Loucy (cell line): ENCODE results near the gene MYCBPAP.
A peak's percentile ranks its signal among the peaks of the same experiment; 100 is the strongest.

ENCODE experiments used
- H2AFZ ChIP-seq: fragments of 200-600 bp; sonication (generic); 2 replicates; pipeline ENCODE4 v1.6.0; 2016; ENCODE audit warnings: antibody characterized with exemption, mild to moderate bottlenecking, low read length, moderate library complexity
- H3F3A ChIP-seq: fragments of 200-600 bp; 2 replicates; pipeline ENCODE4 v1.6.0; 2016; ENCODE audit warnings: antibody characterized with exemption, low read depth, mild to moderate bottlenecking
- H3K27me3 ChIP-seq: fragments of 200-600 bp; sonication (generic); 2 replicates; pipeline ENCODE4 v1.6.1; 2014; ENCODE audit warnings: low read length, mild to moderate bottlenecking; ENCODE audit not compliant: insufficient read depth, poor library complexity, severe bottlenecking
- H3K36me3 ChIP-seq: fragments of 200-600 bp; sonication (generic); 2 replicates; pipeline ENCODE4 v1.6.1; 2016; ENCODE audit warnings: low read length; ENCODE audit not compliant: insufficient read depth
- H3K4me1 ChIP-seq: fragments of 200-600 bp; sonication (generic); 2 replicates; pipeline ENCODE4 v1.5.1; 2014; ENCODE audit warnings: low read length, mild to moderate bottlenecking; ENCODE audit not compliant: insufficient read depth, poor library complexity, severe bottlenecking
- H3K4me2 ChIP-seq: fragments of 200-600 bp; sonication (generic); 2 replicates; pipeline ENCODE4 v1.6.0; 2014; ENCODE audit warnings: antibody characterized with exemption, low read length, low read depth, mild to moderate bottlenecking; ENCODE audit not compliant: poor library complexity, severe bottlenecking
- H3K4me3 ChIP-seq: fragments of 200-600 bp; sonication (generic); 2 replicates; pipeline ENCODE4 v1.5.1; 2014; ENCODE audit warnings: low read length, mild to moderate bottlenecking, mixed read lengths; ENCODE audit not compliant: poor library complexity, severe bottlenecking
- H3K79me2 ChIP-seq: fragments of 200-600 bp; sonication (generic); 2 replicates; pipeline ENCODE4 v1.6.1; 2014; ENCODE audit warnings: low read length; ENCODE audit not compliant: insufficient read depth
- H3K9ac ChIP-seq: fragments of 200-600 bp; sonication (generic); 2 replicates; pipeline ENCODE4 v1.6.0; 2014; ENCODE audit warnings: mild to moderate bottlenecking, low read depth, low read length, moderate library complexity; ENCODE audit not compliant: poor library complexity, severe bottlenecking
- H3K9me2 ChIP-seq: fragments of 200-600 bp; sonication (generic); replicated peaks from 2 replicates; pipeline ENCODE4 v1.6.1; 2016; ENCODE audit warnings: low read depth, low read length, mixed read lengths
- H3K9me3 ChIP-seq: fragments of 200-600 bp; sonication (generic); 2 replicates; pipeline ENCODE4 v1.6.1; 2014; ENCODE audit warnings: mild to moderate bottlenecking, antibody characterized with exemption, low read length, low read depth; ENCODE audit not compliant: insufficient read depth
- H4K20me1 ChIP-seq: fragments of 200-600 bp; sonication (generic); 2 replicates; pipeline ENCODE4 v1.6.0; 2014; ENCODE audit warnings: antibody characterized with exemption, low read length, mild to moderate bottlenecking; ENCODE audit not compliant: insufficient read depth, poor library complexity, severe bottlenecking
- EZH2phosphoT487 ChIP-seq: fragments of 200-600 bp; IDR thresholded peaks from 2 replicates; pipeline ENCODE4 v1.6.1; 2018; ENCODE audit warnings: antibody characterized with exemption, mild to moderate bottlenecking, moderate library complexity, borderline replicate concordance
- TF ChIP-seq, protein P1 (sequence below): fragments of 200-600 bp; sonication (generic); conservative IDR thresholded peaks from 2 replicates; pipeline ENCODE4 v1.5.1; 2014; ENCODE audit warnings: mild to moderate bottlenecking, antibody characterized with exemption, low read length

Gene MYCBPAP

DNA sequence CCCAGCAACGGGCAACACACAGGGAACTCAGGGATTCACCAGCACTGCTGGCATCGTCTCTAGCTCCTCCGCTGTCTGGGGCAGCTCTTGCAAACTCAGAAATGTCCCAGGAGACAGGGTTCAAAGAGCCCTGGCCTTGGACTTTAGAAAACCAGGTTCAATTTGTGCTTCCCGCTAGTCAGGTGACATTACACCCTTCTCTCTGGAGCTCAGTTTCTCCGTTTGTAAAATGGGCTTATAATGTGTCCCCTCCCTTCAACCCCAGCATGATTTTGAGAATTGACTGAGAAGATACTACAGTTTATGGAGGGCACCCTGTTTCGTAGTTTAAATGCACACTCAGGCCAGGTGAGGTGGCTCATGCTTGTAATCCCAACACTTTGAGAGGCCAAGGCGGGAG lies 1.9 kb upstream of the MYCBPAP start:
- no peaks in the 10 kb centered on the region for H3K27me3 ChIP-seq
- H3K4me2 ChIP-seq = no peak overlapping the region
- no peaks in the 10 kb centered on the region for H3K36me3 ChIP-seq
- H3K9me3 ChIP-seq = no peaks in the 10 kb centered on the region
- H3K4me3 ChIP-seq = no peak overlapping the region
- no peaks in the 10 kb centered on the region for H4K20me1 ChIP-seq
- H3K9ac ChIP-seq = no peak overlapping the region
- peaks cover 5% of the 10 kb centered on the region for H3K4me1 ChIP-seq
- H2AFZ ChIP-seq = no peak overlapping the region
- TF ChIP-seq EZH2phosphoT487 = no peak
- TF ChIP-seq, protein P1, sequence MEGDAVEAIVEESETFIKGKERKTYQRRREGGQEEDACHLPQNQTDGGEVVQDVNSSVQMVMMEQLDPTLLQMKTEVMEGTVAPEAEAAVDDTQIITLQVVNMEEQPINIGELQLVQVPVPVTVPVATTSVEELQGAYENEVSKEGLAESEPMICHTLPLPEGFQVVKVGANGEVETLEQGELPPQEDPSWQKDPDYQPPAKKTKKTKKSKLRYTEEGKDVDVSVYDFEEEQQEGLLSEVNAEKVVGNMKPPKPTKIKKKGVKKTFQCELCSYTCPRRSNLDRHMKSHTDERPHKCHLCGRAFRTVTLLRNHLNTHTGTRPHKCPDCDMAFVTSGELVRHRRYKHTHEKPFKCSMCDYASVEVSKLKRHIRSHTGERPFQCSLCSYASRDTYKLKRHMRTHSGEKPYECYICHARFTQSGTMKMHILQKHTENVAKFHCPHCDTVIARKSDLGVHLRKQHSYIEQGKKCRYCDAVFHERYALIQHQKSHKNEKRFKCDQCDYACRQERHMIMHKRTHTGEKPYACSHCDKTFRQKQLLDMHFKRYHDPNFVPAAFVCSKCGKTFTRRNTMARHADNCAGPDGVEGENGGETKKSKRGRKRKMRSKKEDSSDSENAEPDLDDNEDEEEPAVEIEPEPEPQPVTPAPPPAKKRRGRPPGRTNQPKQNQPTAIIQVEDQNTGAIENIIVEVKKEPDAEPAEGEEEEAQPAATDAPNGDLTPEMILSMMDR = no peak
- no peaks in the 10 kb centered on the region for H3F3A ChIP-seq
- H3K9me2 ChIP-seq = no peaks in the 10 kb centered on the region
- H3K79me2 ChIP-seq = no peaks in the 10 kb centered on the region

DNA sequence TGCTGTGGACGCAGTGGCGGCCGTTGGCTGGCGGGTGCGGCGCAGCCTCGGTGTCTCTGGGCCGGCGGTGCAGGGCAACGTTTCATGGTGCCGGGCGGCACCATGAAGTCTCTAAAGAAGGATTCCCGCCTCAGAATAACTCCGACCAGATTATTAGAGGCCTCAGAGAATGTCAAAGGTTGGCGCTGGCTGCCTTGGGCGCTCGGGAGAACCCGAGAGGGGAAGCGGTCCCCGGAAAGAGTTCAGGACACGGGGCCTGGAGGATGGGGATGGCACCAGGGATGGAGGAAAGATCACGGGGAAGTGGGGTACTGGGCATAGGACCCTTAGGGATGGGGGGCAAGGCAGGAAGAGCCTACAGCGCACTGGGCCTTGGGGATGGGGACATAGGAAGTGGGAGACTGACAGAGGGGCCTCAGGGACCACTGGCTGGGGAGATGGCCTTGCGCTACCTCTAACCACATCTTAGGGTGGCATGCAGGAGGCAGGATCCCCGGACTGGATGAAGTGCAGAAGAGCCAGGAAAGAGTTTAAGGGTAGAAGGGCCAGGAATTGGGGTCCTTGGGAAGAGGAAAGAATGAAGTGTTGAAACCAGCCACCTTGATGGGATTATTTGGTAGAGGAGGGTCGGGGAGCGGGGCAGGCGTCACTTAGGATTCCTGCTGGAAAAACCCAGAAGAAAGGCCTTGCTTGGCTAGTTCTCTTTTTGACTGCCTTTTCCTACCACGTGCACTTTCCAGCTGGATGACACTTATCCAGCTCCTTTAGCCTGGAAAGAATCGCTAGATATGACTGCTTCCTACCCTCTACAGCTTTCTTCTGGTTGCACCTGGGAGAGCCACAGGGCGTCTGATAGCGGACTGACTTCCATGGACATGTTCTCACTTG lies 578 bp downstream of the MYCBPAP start:
- no peak for TF ChIP-seq EZH2phosphoT487
- TF ChIP-seq, protein P1 = no peak
- Histone ChIP-seq H3K9me2 (no peaks in the 10 kb centered on the region), H3F3A (no peaks in the 10 kb centered on the region), H3K9me3 (no peaks in the 10 kb centered on the region), H3K27me3 (no peaks in the 10 kb centered on the region), H3K4me2 (peak overlapping the region; percentile 73), H3K4me1 (peaks cover 5% of the 10 kb centered on the region), H3K9ac (peak overlapping the region; percentile 59), H3K79me2 (no peaks in the 10 kb centered on the region), H2AFZ (peak overlapping the region; percentile 94), H3K36me3 (no peaks in the 10 kb centered on the region), H3K4me3 (peak overlapping the region; percentile 75), H4K20me1 (no peaks in the 10 kb centered on the region)

DNA sequence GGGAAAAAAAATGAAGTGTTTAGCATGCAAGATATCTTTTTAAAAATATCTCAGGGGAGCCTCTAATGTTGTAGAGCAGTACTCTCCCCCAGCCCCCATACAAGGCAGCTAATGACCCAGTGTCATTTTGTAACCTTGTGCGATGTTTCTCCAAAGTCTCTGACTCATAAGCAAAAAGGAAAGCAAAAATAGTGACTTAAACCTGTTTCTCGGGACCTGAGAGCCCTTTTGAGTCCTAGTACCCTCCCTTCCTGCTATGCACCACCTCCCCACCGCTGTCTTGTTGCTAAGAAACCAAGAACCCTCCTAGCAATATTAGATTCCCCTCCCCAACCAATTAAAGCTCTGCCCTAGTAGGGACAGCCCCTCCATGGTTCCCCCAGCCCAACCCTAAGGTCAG lies 2.8 kb downstream of the MYCBPAP start:
- no peak overlapping the region for H3K4me3 ChIP-seq
- H3K4me2 ChIP-seq = no peak overlapping the region
- no peaks in the 10 kb centered on the region for H3K36me3 ChIP-seq
- H4K20me1 ChIP-seq = no peaks in the 10 kb centered on the region
- H2AFZ ChIP-seq = no peak overlapping the region
- H3K9me3 ChIP-seq = no peaks in the 10 kb centered on the region
- H3K4me1 ChIP-seq = peaks cover 5% of the 10 kb centered on the region
- H3K79me2 ChIP-seq = no peaks in the 10 kb centered on the region
- no peaks in the 10 kb centered on the region for H3K27me3 ChIP-seq
- H3F3A ChIP-seq = no peaks in the 10 kb centered on the region
- no peak for TF ChIP-seq EZH2phosphoT487
- H3K9ac ChIP-seq = no peak overlapping the region
- no peaks in the 10 kb centered on the region for H3K9me2 ChIP-seq

DNA sequence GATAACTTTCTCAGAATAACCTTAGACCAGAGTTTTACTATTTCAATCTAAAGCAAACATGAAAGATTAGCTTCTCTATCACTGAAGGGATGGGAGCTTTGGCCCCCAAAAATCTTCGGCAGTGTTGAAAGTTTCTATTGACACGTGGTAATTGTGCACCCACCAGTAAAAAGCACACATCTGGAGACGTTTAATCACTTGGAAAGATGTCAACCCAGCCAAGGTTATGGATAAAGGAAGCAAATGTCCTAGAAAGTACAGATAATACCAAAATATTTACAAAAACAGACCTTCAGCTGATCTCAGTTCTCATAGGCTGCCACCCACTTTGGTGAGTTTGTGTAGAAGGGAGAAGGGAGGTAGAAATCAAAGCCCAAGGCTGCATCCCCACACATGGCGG lies 5.3 kb downstream of the MYCBPAP start:
- TF ChIP-seq EZH2phosphoT487 = no peak
- TF ChIP-seq, protein P1 = no peak
- H3K36me3 ChIP-seq = no peaks in the 10 kb centered on the region
- H3K9me2 ChIP-seq = no peaks in the 10 kb centered on the region
- no peaks in the 10 kb centered on the region for H3K4me1 ChIP-seq
- no peaks in the 10 kb centered on the region for H3F3A ChIP-seq
- no peak overlapping the region for H2AFZ ChIP-seq
- H3K4me2 ChIP-seq = no peak overlapping the region
- H3K27me3 ChIP-seq = no peaks in the 10 kb centered on the region
- no peak overlapping the region for H3K4me3 ChIP-seq
- no peaks in the 10 kb centered on the region for H3K9me3 ChIP-seq
- H4K20me1 ChIP-seq = no peaks in the 10 kb centered on the region
- H3K79me2 ChIP-seq = no peaks in the 10 kb centered on the region
- H3K9ac ChIP-seq = no peak overlapping the region
